HEK293 (cell line): ENCODE data around the gene TMEM60.
A peak's percentile ranks its signal among the peaks of the same experiment; 100 is the strongest.

Source experiments
- HOXD13 ChIP-seq: sonication (generic); formaldehyde crosslinking; IDR thresholded peaks from 2 replicates; pipeline ENCODE4 v1.8.0; 2022; ENCODE audit warnings: missing genetic modification reagents, borderline replicate concordance
- KLF8 ChIP-seq: fragments of 450-650 bp; formaldehyde crosslinking; IDR thresholded peaks from 2 replicates; pipeline ENCODE4 v1.5.1; 2016; ENCODE audit warnings: missing biosample characterization, missing genetic modification characterization
- PRDM2 ChIP-seq: fragments of 450-650 bp; formaldehyde crosslinking; IDR thresholded peaks from 2 replicates; pipeline ENCODE4 v1.5.1; 2016; ENCODE audit warnings: missing biosample characterization, missing genetic modification characterization, borderline replicate concordance
- PRDM4 ChIP-seq: fragments of 450-650 bp; formaldehyde crosslinking; IDR thresholded peaks from 2 replicates; pipeline ENCODE4 v1.5.1; 2017; ENCODE audit warnings: missing biosample characterization, missing genetic modification characterization
- TRIM28 ChIP-seq: IDR thresholded peaks from 2 replicates; pipeline ENCODE4 v1.6.1; 2011; ENCODE audit warnings: low read length, control low read depth, borderline replicate concordance
- ZBTB21 ChIP-seq: fragments of 450-650 bp; formaldehyde crosslinking; IDR thresholded peaks from 2 replicates; pipeline ENCODE4 v1.5.1; 2017; ENCODE audit warnings: missing biosample characterization, missing genetic modification characterization
- ZFP3 ChIP-seq: fragments of 450-650 bp; formaldehyde crosslinking; IDR thresholded peaks from 2 replicates; pipeline ENCODE4 v1.5.1; 2016; ENCODE audit warnings: low read depth, missing biosample characterization, missing genetic modification characterization
- ZFP37 ChIP-seq: fragments of 450-650 bp; formaldehyde crosslinking; IDR thresholded peaks from 2 replicates; pipeline ENCODE4 v1.5.1; 2016; ENCODE audit warnings: missing biosample characterization, missing genetic modification characterization
- ZFP69B ChIP-seq: fragments of 450-650 bp; formaldehyde crosslinking; IDR thresholded peaks from 2 replicates; pipeline ENCODE4 v1.5.1; 2016; ENCODE audit warnings: missing biosample characterization, missing genetic modification characterization
- ZNF114 ChIP-seq: fragments of 450-650 bp; formaldehyde crosslinking; IDR thresholded peaks from 2 replicates; pipeline ENCODE4 v1.5.0; 2017; ENCODE audit warnings: missing biosample characterization, missing genetic modification characterization
- ZNF174 ChIP-seq: fragments of 450-650 bp; formaldehyde crosslinking; IDR thresholded peaks from 2 replicates; pipeline ENCODE4 v1.5.0; 2017; ENCODE audit warnings: missing biosample characterization, mild to moderate bottlenecking, missing genetic modification characterization
- ZNF23 ChIP-seq: fragments of 450-650 bp; formaldehyde crosslinking; IDR thresholded peaks from 2 replicates; pipeline ENCODE4 v1.5.1; 2016; ENCODE audit warnings: missing biosample characterization, missing genetic modification characterization, borderline replicate concordance
- ZNF24 ChIP-seq: fragments of 450-650 bp; formaldehyde crosslinking; IDR thresholded peaks from 2 replicates; pipeline ENCODE4 v1.5.1; 2016; ENCODE audit warnings: missing biosample characterization, missing genetic modification characterization
- ZNF266 ChIP-seq: fragments of 450-650 bp; formaldehyde crosslinking; IDR thresholded peaks from 2 replicates; pipeline ENCODE4 v1.5.1; 2016; ENCODE audit warnings: missing biosample characterization, missing genetic modification characterization, low read depth
- ZNF292 ChIP-seq: fragments of 450-650 bp; formaldehyde crosslinking; IDR thresholded peaks from 2 replicates; pipeline ENCODE4 v1.5.1; 2016; ENCODE audit warnings: low read depth, missing biosample characterization, missing genetic modification characterization, borderline replicate concordance
- ZNF324 ChIP-seq: fragments of 450-650 bp; formaldehyde crosslinking; IDR thresholded peaks from 2 replicates; pipeline ENCODE4 v1.5.1; 2016; ENCODE audit warnings: missing biosample characterization, missing genetic modification characterization
- ZNF350 ChIP-seq: fragments of 450-650 bp; formaldehyde crosslinking; IDR thresholded peaks from 2 replicates; pipeline ENCODE4 v1.5.0; 2017; ENCODE audit warnings: missing biosample characterization, mild to moderate bottlenecking, missing genetic modification characterization
- ZNF423 ChIP-seq: fragments of 450-650 bp; formaldehyde crosslinking; IDR thresholded peaks from 2 replicates; pipeline ENCODE4 v1.5.1; 2016; ENCODE audit warnings: missing biosample characterization, missing genetic modification characterization
- ZNF473 ChIP-seq: fragments of 450-650 bp; formaldehyde crosslinking; IDR thresholded peaks from 2 replicates; pipeline ENCODE4 v1.5.1; 2017; ENCODE audit warnings: missing biosample characterization, missing genetic modification characterization
- ZNF514 ChIP-seq: fragments of 450-650 bp; formaldehyde crosslinking; IDR thresholded peaks from 2 replicates; pipeline ENCODE4 v1.5.1; 2016; ENCODE audit warnings: missing biosample characterization, missing genetic modification characterization
- ZNF544 ChIP-seq: fragments of 450-650 bp; formaldehyde crosslinking; IDR thresholded peaks from 2 replicates; pipeline ENCODE4 v1.5.0; 2017; ENCODE audit warnings: missing biosample characterization, missing genetic modification characterization
- ZNF555 ChIP-seq: fragments of 450-650 bp; formaldehyde crosslinking; conservative IDR thresholded peaks from 2 replicates; pipeline ENCODE4 v1.5.1; 2017; ENCODE audit warnings: missing biosample characterization, mild to moderate bottlenecking, missing genetic modification characterization, inconsistent platforms
- ZNF580 ChIP-seq: fragments of 450-650 bp; formaldehyde crosslinking; IDR thresholded peaks from 2 replicates; pipeline ENCODE4 v1.5.1; 2016; ENCODE audit warnings: missing biosample characterization, missing genetic modification characterization
- ZNF585B ChIP-seq: fragments of 450-650 bp; formaldehyde crosslinking; IDR thresholded peaks from 2 replicates; pipeline ENCODE4 v1.5.1; 2016; ENCODE audit warnings: missing biosample characterization, missing genetic modification characterization
- ZNF596 ChIP-seq: fragments of 450-650 bp; IDR thresholded peaks from 2 replicates; pipeline ENCODE4 v1.5.0; 2018; ENCODE audit warnings: missing biosample characterization, mild to moderate bottlenecking, missing genetic modification characterization, moderate library complexity
- ZNF600 ChIP-seq: fragments of 450-650 bp; formaldehyde crosslinking; IDR thresholded peaks from 2 replicates; pipeline ENCODE4 v1.5.1; 2016; ENCODE audit warnings: missing biosample characterization, missing genetic modification characterization
- ZNF624 ChIP-seq: fragments of 450-650 bp; formaldehyde crosslinking; IDR thresholded peaks from 2 replicates; pipeline ENCODE4 v1.5.1; 2017; ENCODE audit warnings: missing biosample characterization, missing genetic modification characterization
- ZNF645 ChIP-seq: fragments of 450-650 bp; formaldehyde crosslinking; IDR thresholded peaks from 2 replicates; pipeline ENCODE4; 2016; ENCODE audit warnings: missing biosample characterization, missing genetic modification characterization
- ZNF704 ChIP-seq: fragments of 450-650 bp; formaldehyde crosslinking; IDR thresholded peaks from 2 replicates; pipeline ENCODE4 v1.5.1; 2016; ENCODE audit warnings: missing biosample characterization, missing genetic modification characterization
- ZNF76 ChIP-seq: fragments of 450-650 bp; formaldehyde crosslinking; IDR thresholded peaks from 2 replicates; pipeline ENCODE4; 2016; ENCODE audit warnings: low read depth, missing biosample characterization, missing genetic modification characterization, borderline replicate concordance

TMEM60 gene

GRCh38 chr7:77791336-77791735 is 6.9 kb downstream of the TMEM60 start (continued):
- TF ChIP-seq ZNF76 (tag by site-specific recombination) (no peak), ZNF473 (tag by site-specific recombination) (no peak), ZNF423 (tag by site-specific recombination) (no peak), ZNF24 (tag by site-specific recombination) (peak; percentile 79; the same call in 1 of the 2 replicates), ZFP3 (tag by site-specific recombination) (no peak), ZNF174 (no peak), ZNF292 (tag by site-specific recombination) (no peak), ZNF114 (tag by site-specific recombination) (no peak), ZNF350 (tag by site-specific recombination) (no peak), ZNF596 (peak; percentile 34; the same call in 1 of the 2 replicates), ZNF600 (0 out of 2 replicates have a peak, but pooled peaks have one; percentile 28), ZNF514 (tag by site-specific recombination) (no peak), ZNF266 (tag by site-specific recombination) (no peak), ZNF324 (no peak), TRIM28 (no peak), ZNF624 (no peak), ZNF645 (tag by site-specific recombination) (no peak), KLF8 (tag by site-specific recombination) (no peak), HOXD13 (no peak), ZNF544 (tag by site-specific recombination) (no peak), ZFP37 (tag by site-specific recombination) (no peak), ZNF585B (tag by site-specific recombination) (no peak), ZBTB21 (tag by site-specific recombination) (no peak), ZNF580 (tag by site-specific recombination) (no peak), ZFP69B (0 out of 2 replicates have a peak, but pooled peaks have one; percentile 37), PRDM2 (tag by site-specific recombination) (no peak), ZNF23 (tag by site-specific recombination) (no peak), ZNF555 (no peak), PRDM4 (tag by site-specific recombination) (peak; percentile 72; the same call in 1 of the 2 replicates), ZNF704 (no peak)
